HCT116 (cell line): Measurements from ENCODE around the gene APLF. TPM values are rescaled to one million over a fixed set of nuclear protein-coding genes. Genes with fewer than 3 reads are reported as not detected.

Source experiments
- ATAC-seq: fragments of 200-7000 bp; cut with Tn5 transposase; 2 replicates; pipeline ENCODE4 v1.9.1; 2020; ENCODE audit warnings: mild to moderate bottlenecking, moderate library complexity
- BruUV-seq: library from RNA; stranded (reverse); fragments of 400-500 nt; replicated peaks from 2 replicates; lab custom pipeline; 2021; lab: Mats Ljungman, UMichigan
- CTCF ChIA-PET: fragments of 300-600 bp; sonication (Branson Sonifier 250); formaldehyde crosslinking; loops from one replicate; lab custom pipeline; 2021; ENCODE audit warnings: antibody characterized with exemption; lab: Charles Lee
- POLR2A ChIA-PET: fragments of 300-600, 350-600 bp; sonication (Branson Sonifier 250); formaldehyde crosslinking; loops from one replicate; lab custom pipeline; 2021; ENCODE audit warnings: antibody characterized with exemption; lab: Charles Lee
- RAD21 ChIA-PET, 2 experiments: fragments of 300-600 bp; sonication (Branson Sonifier 250); formaldehyde crosslinking; loops; one replicate each; lab custom pipeline; 2023; ENCODE audit warnings: low total read pairs in 2 of 2; ENCODE audit not compliant: uncharacterized antibody in 2 of 2, unreplicated experiment in 2 of 2, low non-redundant PET in 1 of 2; lab: Charles Lee
- DNase-seq: peaks from one replicate; pipeline ENCODE4 v3.0.0-alpha.2; 2010; ENCODE audit warnings: low read depth, low spot score
- H2AFZ ChIP-seq: fragments of 200-600 bp; shearing (Covaris generic), sonication (generic); 2 replicates; pipeline ENCODE4 v1.6.1; 2017; ENCODE audit warnings: low read depth, mixed run types, mixed read lengths, antibody characterized with exemption, low read length; ENCODE audit not compliant: poor library complexity, severe bottlenecking
- H3K27ac ChIP-seq: 2 replicates; pipeline ENCODE4 v1.5.1; 2012; ENCODE audit warnings: low read depth, low read length
- H3K27me3 ChIP-seq: fragments of 200-600 bp; sonication (generic); 2 replicates; pipeline ENCODE4 v1.6.1; 2016; ENCODE audit warnings: mixed run types, low read length, mixed read lengths; ENCODE audit not compliant: insufficient read depth
- H3K36me3 ChIP-seq, 2 experiments: fragments of 200-500 bp in 1 of 2; fragments of 200-600 bp in 1 of 2; sonication (Bioruptor generic) in 1 of 2; sonication (generic) in 1 of 2; 2 replicates each; pipeline versions ENCODE4 v1.5.1 to v1.6.1; 2014 to 2016; ENCODE audit warnings: low read length in 2 of 2, inconsistent platforms in 1 of 2, mixed read lengths in 1 of 2, mixed run types in 1 of 2; ENCODE audit not compliant: insufficient read depth in 2 of 2, control insufficient read depth in 1 of 2
- H3K4me1 ChIP-seq, 2 experiments: fragments of 200-600 bp in 1 of 2; sonication (generic) in 1 of 2; 2 replicates each; pipeline versions ENCODE4 v1.5.1 to v1.6.1; 2012 to 2017; ENCODE audit warnings: low read length in 2 of 2, inconsistent platforms in 1 of 2, mild to moderate bottlenecking in 1 of 2, mixed read lengths in 1 of 2, mixed run types in 1 of 2, moderate library complexity in 1 of 2; ENCODE audit not compliant: insufficient read depth in 2 of 2, control insufficient read depth in 1 of 2
- H3K4me2 ChIP-seq: fragments of 200-600 bp; sonication (generic); 2 replicates; pipeline ENCODE4 v1.6.1; 2017; ENCODE audit warnings: mixed run types, low read length, mixed read lengths
- H3K4me3 ChIP-seq, 2 experiments: fragments of 200-600 bp in 1 of 2; sonication (generic) in 1 of 2; replicated peaks in 1 of 2; 2 replicates each; pipeline ENCODE4 v1.5.1; 2011 to 2016; ENCODE audit warnings: low read length in 2 of 2, control low read depth in 1 of 2, low read depth in 1 of 2, mild to moderate bottlenecking in 1 of 2, mixed read lengths in 1 of 2, mixed run types in 1 of 2
- H3K79me2 ChIP-seq: fragments of 200-600 bp; sonication (generic); 2 replicates; pipeline ENCODE4 v1.6.1; 2017; ENCODE audit warnings: mild to moderate bottlenecking, mixed run types, low read length, moderate library complexity, mixed read lengths; ENCODE audit not compliant: insufficient read depth
- H3K9ac ChIP-seq: fragments of 200-600 bp; sonication (generic); 2 replicates; pipeline ENCODE4 v1.6.1; 2016; ENCODE audit warnings: low read length, mixed read lengths
- H3K9me2 ChIP-seq: fragments of 200-600 bp; sonication (generic), shearing (Covaris generic); 2 replicates; pipeline ENCODE4 v1.6.1; 2017; ENCODE audit warnings: mixed run types, mild to moderate bottlenecking, moderate library complexity; ENCODE audit not compliant: insufficient read depth
- H3K9me3 ChIP-seq, 2 experiments: fragments of 200-500 bp in 1 of 2; fragments of 200-600 bp in 1 of 2; sonication (Bioruptor generic) in 1 of 2; sonication (generic) in 1 of 2; 2 replicates each; pipeline ENCODE4 v1.6.1; 2014 to 2017; ENCODE audit warnings: low read length in 2 of 2, mixed read lengths in 2 of 2, inconsistent platforms in 1 of 2, low read depth in 1 of 2, mild to moderate bottlenecking in 1 of 2, mixed run types in 1 of 2, moderate library complexity in 1 of 2; ENCODE audit not compliant: control insufficient read depth in 1 of 2, insufficient read depth in 1 of 2
- H4K20me1 ChIP-seq: fragments of 200-600 bp; sonication (generic), shearing (Covaris generic); 2 replicates; pipeline ENCODE4 v1.6.1; 2017; ENCODE audit warnings: mixed run types, mild to moderate bottlenecking, moderate library complexity; ENCODE audit not compliant: insufficient read depth
- EZH2phosphoT487 ChIP-seq: fragments of 200-600 bp; IDR thresholded peaks from 2 replicates; pipeline ENCODE4 v1.6.1; 2018; ENCODE audit warnings: antibody characterized with exemption, borderline replicate concordance
- FOSL1 ChIP-seq: IDR thresholded peaks from 2 replicates; pipeline ENCODE4 v1.6.1; 2012; ENCODE audit warnings: low read depth
- RAD21 ChIP-seq: IDR thresholded peaks from 2 replicates; pipeline ENCODE4 v1.6.1; 2012; ENCODE audit warnings: low read depth, mild to moderate bottlenecking
- SP1 ChIP-seq: IDR thresholded peaks from 2 replicates; pipeline ENCODE4 v1.6.1; 2012; ENCODE audit warnings: low read depth
- YY1 ChIP-seq: IDR thresholded peaks from 2 replicates; pipeline ENCODE4 v1.6.1; 2011; ENCODE audit warnings: low read length, low read depth, moderate library complexity, mild to moderate bottlenecking; ENCODE audit not compliant: insufficient replicate concordance; ENCODE audit errors: extremely low read depth
- ZFX ChIP-seq: fragments of 450-650 bp; IDR thresholded peaks from 2 replicates; pipeline ENCODE4 v1.6.1; 2017
- intact Hi-C: fragments of 100-400 bp; cut with micrococcal nuclease; formaldehyde crosslinking; loops from 2 replicates; pipeline ENCODE4 v1.10.0; 2022
- total RNA-seq: library from RNA; stranded (reverse); gene quantifications from one replicate; pipeline ENCODE4 v1.2.1, GENCODE V29; 2021; ENCODE audit not compliant: unreplicated experiment
- TF ChIP-seq, protein P1 (sequence below): IDR thresholded peaks from 2 replicates; pipeline ENCODE4 v1.6.1; 2012
- TF ChIP-seq, protein P2 (sequence below), 3 experiments: fragments of 200-600 bp in 1 of 3; sonication (generic) in 1 of 3; IDR thresholded peaks in 2 of 3; conservative IDR thresholded peaks in 1 of 3; 2 replicates each; pipeline ENCODE4 v1.5.1; 2012 to 2017; ENCODE audit warnings: low read depth in 2 of 3, low read length in 2 of 3, antibody characterized with exemption in 1 of 3, borderline replicate concordance in 1 of 3, control low read depth in 1 of 3, mild to moderate bottlenecking in 1 of 3, mixed read lengths in 1 of 3, mixed run types in 1 of 3, moderate library complexity in 1 of 3; ENCODE audit not compliant: insufficient read depth in 1 of 3

The APLF gene
- total RNA-seq, 1 experiment from 2014 or later: 1.6 TPM

DNA sequence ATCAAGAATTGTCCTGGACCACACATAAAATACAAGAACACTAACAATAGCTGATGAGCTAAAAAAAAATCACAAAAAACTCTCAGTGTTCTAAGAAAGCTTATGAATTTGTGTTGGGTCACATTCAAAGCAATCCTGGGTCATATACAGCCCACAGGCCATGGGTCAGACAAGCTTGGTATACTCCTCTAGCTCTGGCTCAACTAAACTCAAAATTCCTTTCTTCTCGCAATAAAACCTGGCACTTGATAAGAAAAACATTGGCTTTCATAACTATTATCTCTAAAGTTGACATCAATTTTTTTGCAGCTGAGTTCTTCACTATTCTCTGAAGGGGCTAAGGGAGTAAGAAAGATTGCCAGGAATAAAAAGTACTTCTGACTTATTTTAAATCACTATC lies 38.6 kb upstream of the APLF start:
- ChIA-PET CTCF (no interaction called here), POLR2A (no interaction called here), RAD21 (no interaction called here)
- Histone ChIP-seq H4K20me1 (no peaks in the 10 kb centered on the region), H3K9me2 (no peaks in the 10 kb centered on the region), H3K4me1 (no peaks in the 10 kb centered on the region), H3K4me3 (no peak overlapping the region), H3K27me3 (no peaks in the 10 kb centered on the region; the same call in 1 of the 2 replicates), H3K9me3 (no peaks in the 10 kb centered on the region), H3K9ac (no peak overlapping the region), H3K4me2 (no peak overlapping the region), H3K36me3 (no peaks in the 10 kb centered on the region), H3K27ac (no peak overlapping the region), H2AFZ (no peak overlapping the region), H3K79me2 (no peaks in the 10 kb centered on the region)
- DNase-seq: no peak
- no TSS peak for BruUV-seq
- no peak for TF ChIP-seq ZFX
- TF ChIP-seq, protein P1, sequence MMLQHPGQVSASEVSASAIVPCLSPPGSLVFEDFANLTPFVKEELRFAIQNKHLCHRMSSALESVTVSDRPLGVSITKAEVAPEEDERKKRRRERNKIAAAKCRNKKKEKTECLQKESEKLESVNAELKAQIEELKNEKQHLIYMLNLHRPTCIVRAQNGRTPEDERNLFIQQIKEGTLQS: no peak
- intact Hi-C loops: no loop called here
- ATAC-seq: no peak

DNA sequence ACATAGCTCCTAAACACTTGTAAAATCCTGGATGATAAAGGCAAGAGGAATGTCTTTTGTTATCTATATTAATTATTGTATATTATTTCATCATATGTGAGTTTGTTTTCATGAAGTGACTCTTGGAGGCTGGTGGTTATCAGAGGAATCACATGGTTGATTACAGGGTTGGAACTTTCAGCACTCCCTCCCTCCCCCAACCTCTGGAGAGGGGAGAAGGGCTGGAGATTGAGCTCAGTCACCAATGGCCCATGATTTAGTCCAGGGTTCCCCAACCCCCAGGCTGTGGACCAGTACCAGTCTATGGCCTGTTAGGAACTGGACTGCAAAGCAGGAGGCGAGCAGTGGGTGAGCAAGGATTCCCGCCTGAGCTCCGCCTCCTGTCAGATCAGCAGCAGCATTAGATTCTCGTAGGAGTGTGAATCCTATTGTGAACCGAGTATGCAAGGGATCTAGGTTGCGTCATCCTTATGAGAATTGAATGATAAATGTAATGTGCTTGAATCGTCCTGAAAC lies 38.0 kb upstream of the APLF start:
- Histone ChIP-seq H3K9ac (no peak overlapping the region), H3K27me3 (no peaks in the 10 kb centered on the region; the same call in 1 of the 2 replicates), H3K36me3 (no peaks in the 10 kb centered on the region), H3K9me3 (no peaks in the 10 kb centered on the region), H3K79me2 (no peaks in the 10 kb centered on the region), H3K27ac (no peak overlapping the region), H3K4me3 (no peak overlapping the region), H3K4me1 (no peaks in the 10 kb centered on the region), H4K20me1 (no peaks in the 10 kb centered on the region), H2AFZ (no peak overlapping the region), H3K4me2 (no peak overlapping the region), H3K9me2 (no peaks in the 10 kb centered on the region)
- no peak for ATAC-seq
- no peak for DNase-seq
- POLR2A ChIA-PET: no interaction called here
- no TSS peak for BruUV-seq
- RAD21 ChIA-PET: no interaction called here
- no peak for TF ChIP-seq RAD21
- TF ChIP-seq, protein P2, sequence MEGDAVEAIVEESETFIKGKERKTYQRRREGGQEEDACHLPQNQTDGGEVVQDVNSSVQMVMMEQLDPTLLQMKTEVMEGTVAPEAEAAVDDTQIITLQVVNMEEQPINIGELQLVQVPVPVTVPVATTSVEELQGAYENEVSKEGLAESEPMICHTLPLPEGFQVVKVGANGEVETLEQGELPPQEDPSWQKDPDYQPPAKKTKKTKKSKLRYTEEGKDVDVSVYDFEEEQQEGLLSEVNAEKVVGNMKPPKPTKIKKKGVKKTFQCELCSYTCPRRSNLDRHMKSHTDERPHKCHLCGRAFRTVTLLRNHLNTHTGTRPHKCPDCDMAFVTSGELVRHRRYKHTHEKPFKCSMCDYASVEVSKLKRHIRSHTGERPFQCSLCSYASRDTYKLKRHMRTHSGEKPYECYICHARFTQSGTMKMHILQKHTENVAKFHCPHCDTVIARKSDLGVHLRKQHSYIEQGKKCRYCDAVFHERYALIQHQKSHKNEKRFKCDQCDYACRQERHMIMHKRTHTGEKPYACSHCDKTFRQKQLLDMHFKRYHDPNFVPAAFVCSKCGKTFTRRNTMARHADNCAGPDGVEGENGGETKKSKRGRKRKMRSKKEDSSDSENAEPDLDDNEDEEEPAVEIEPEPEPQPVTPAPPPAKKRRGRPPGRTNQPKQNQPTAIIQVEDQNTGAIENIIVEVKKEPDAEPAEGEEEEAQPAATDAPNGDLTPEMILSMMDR (IDR thresholded peaks at IDR 0.05 in 2 of 3, conservative IDR thresholded peaks at IDR 0.05 in 1 of 3; ENCODE audit: borderline replicate concordance in 1 of 3, insufficient read depth in 1 of 3, low read depth in 2 of 3, low read length in 2 of 3): no peak
- TF ChIP-seq YY1: no peak
- no peak for TF ChIP-seq SP1
- TF ChIP-seq FOSL1: no peak
- no peak for TF ChIP-seq EZH2phosphoT487
- intact Hi-C loops: no loop called here
- CTCF ChIA-PET: no interaction called here
